ENCODE data around the gene WDFY1. TPM values are rescaled to one million over a fixed set of nuclear protein-coding genes. Genes with fewer than 3 reads are reported as not detected.

WDFY1 gene
- total RNA-seq, 1 experiment from 2014 or later = 66.0 TPM

GRCh38 chr2:223865124-223865523 lies 80.0 kb downstream of the WDFY1 start:
- Mint-ChIP-seq H3K27me3 (ENCODE audit: low read depth) (no peaks in the 10 kb centered on the region), H3K36me3 (no peaks in the 10 kb centered on the region), H3K4me1 (peaks cover 12% of the 10 kb centered on the region), H3K27ac (no peak overlapping the region), H3K4me3 (no peak overlapping the region), H3K9me3 (no peaks in the 10 kb centered on the region)
- no peak for DNase-seq (ENCODE audit: low spot score)
- ChIA-PET POLR2A (no interaction called here), CTCF (no interaction called here)
- no peak for TF ChIP-seq ESRRA (CRISPR knock-in tag; IDR thresholded peaks at IDR 0.05; ENCODE audit: borderline replicate concordance)
- TF ChIP-seq NR3C1 (CRISPR knock-in tag; conservative IDR thresholded peaks at IDR 0.05; ENCODE audit: low read depth) = no peak
- no peak for TF ChIP-seq ZNF396 (CRISPR knock-in tag; IDR thresholded peaks at IDR 0.05; ENCODE audit: borderline replicate concordance)
- TF ChIP-seq OVOL2 (CRISPR knock-in tag; IDR thresholded peaks at IDR 0.05; ENCODE audit: borderline replicate concordance) = no peak
- no peak for TF ChIP-seq ZNF263 (CRISPR knock-in tag; IDR thresholded peaks at IDR 0.05; ENCODE audit: low read depth)
- no peak for TF ChIP-seq ZNF532 (CRISPR knock-in tag; IDR thresholded peaks at IDR 0.05; ENCODE audit: borderline replicate concordance)
- TF ChIP-seq GABPB1 (CRISPR knock-in tag; IDR thresholded peaks at IDR 0.05) = no peak
- no peak for TF ChIP-seq PREB (CRISPR knock-in tag; IDR thresholded peaks at IDR 0.05; ENCODE audit: borderline replicate concordance)
- no peak for TF ChIP-seq E2F1 (CRISPR knock-in tag; IDR thresholded peaks at IDR 0.05)
- no peak for TF ChIP-seq ATF3 (CRISPR knock-in tag; conservative IDR thresholded peaks at IDR 0.05)
- TF ChIP-seq RELA (CRISPR knock-in tag; IDR thresholded peaks at IDR 0.05; ENCODE audit: borderline replicate concordance) = no peak
- no peak for TF ChIP-seq ATF2 (CRISPR knock-in tag; IDR thresholded peaks at IDR 0.05; ENCODE audit: borderline replicate concordance, low read depth)
- no peak for TF ChIP-seq IRF2 (CRISPR knock-in tag; IDR thresholded peaks at IDR 0.05; ENCODE audit: borderline replicate concordance, low read depth)
- TF ChIP-seq CREM (CRISPR knock-in tag; IDR thresholded peaks at IDR 0.05) = no peak
- ATAC-seq = no peak

GRCh38 chr2:223863491-223863890 lies 81.6 kb downstream of the WDFY1 start:
- ChIA-PET POLR2A (no interaction called here), CTCF (interaction anchor here (0.9 kb wide), 1 partner anchor 11 kb away, joined by 3 read pairs; no protein-coding TSS in a partner anchor)
- H3K9me3 Mint-ChIP-seq = no peaks in the 10 kb centered on the region
- DNase-seq (ENCODE audit: low spot score) (no peak), ATAC-seq (no peak)
- H3K4me1 Mint-ChIP-seq = peaks cover 15% of the 10 kb centered on the region
- H3K27ac Mint-ChIP-seq = no peak overlapping the region
- no peaks in the 10 kb centered on the region for H3K27me3 Mint-ChIP-seq (ENCODE audit: low read depth)
- H3K4me3 Mint-ChIP-seq = no peak overlapping the region
- H3K36me3 Mint-ChIP-seq = no peaks in the 10 kb centered on the region
- TF ChIP-seq AFF4 (CRISPR knock-in tag; IDR thresholded peaks at IDR 0.05; ENCODE audit: borderline replicate concordance) (no peak), ESRRA (CRISPR knock-in tag; IDR thresholded peaks at IDR 0.05; ENCODE audit: borderline replicate concordance) (no peak), EMX1 (CRISPR knock-in tag; IDR thresholded peaks at IDR 0.05) (no peak), ZNF232 (CRISPR knock-in tag; IDR thresholded peaks at IDR 0.05) (no peak), OVOL2 (CRISPR knock-in tag; IDR thresholded peaks at IDR 0.05; ENCODE audit: borderline replicate concordance) (no peak), PREB (CRISPR knock-in tag; IDR thresholded peaks at IDR 0.05; ENCODE audit: borderline replicate concordance) (no peak), GTF2I (CRISPR knock-in tag; conservative IDR thresholded peaks at IDR 0.05) (no peak), NFE2L1 (CRISPR knock-in tag; IDR thresholded peaks at IDR 0.05) (no peak), E2F1 (CRISPR knock-in tag; IDR thresholded peaks at IDR 0.05) (no peak)
